IMR-90 (cell line): ENCODE data around the gene SETD6. TPM values are rescaled to one million over a fixed set of nuclear protein-coding genes. Genes with fewer than 3 reads are reported as not detected.

ENCODE experiments used
- ATAC-seq: fragments of 200-7000 bp; cut with Tn5 transposase; 2 replicates; pipeline ENCODE4 v1.9.1; 2020; ENCODE audit warnings: low read depth, mild to moderate bottlenecking, moderate library complexity
- BruUV-seq: library from RNA; stranded (reverse); fragments of 400-500 nt; replicated peaks from 2 replicates; lab custom pipeline; 2021; lab: Mats Ljungman, UMichigan
- CTCF ChIA-PET: fragments of 300-600 bp; formaldehyde crosslinking; extraction: SDS; loops from one replicate; lab custom pipeline; 2021; ENCODE audit warnings: antibody characterized with exemption; lab: Yijun Ruan, JAX
- POLR2A ChIA-PET: fragments of 300-600 bp; sonication (Branson Sonifier 250); formaldehyde crosslinking; loops from one replicate; lab custom pipeline; 2022; ENCODE audit warnings: antibody characterized with exemption; ENCODE audit not compliant: unreplicated experiment; lab: Charles Lee
- DNase-seq: peaks from one replicate; pipeline ENCODE4 v3.0.0; 2013
- H2AFZ ChIP-seq: replicated peaks from 2 replicates; pipeline ENCODE3; 2013; ENCODE audit warnings: low read length, mild to moderate bottlenecking; ENCODE audit not compliant: poor library complexity
- H2AK5ac ChIP-seq: 2 replicates; pipeline ENCODE4 v1.6.1; 2013; ENCODE audit warnings: low read depth, low read length, inconsistent platforms
- H2AK9ac ChIP-seq: replicated peaks from 2 replicates; pipeline ENCODE3; 2013; ENCODE audit warnings: mild to moderate bottlenecking, low read depth, low read length, moderate library complexity; ENCODE audit not compliant: poor library complexity
- H2BK120ac ChIP-seq: 2 replicates; pipeline ENCODE4 v1.6.1; 2013; ENCODE audit warnings: low read depth, low read length, inconsistent platforms
- H2BK15ac ChIP-seq: 3 replicates; pipeline ENCODE4 v1.6.1; 2013; ENCODE audit warnings: low read depth, low read length, inconsistent platforms
- H2BK20ac ChIP-seq: 2 replicates; pipeline ENCODE4 v1.6.1; 2013; ENCODE audit warnings: low read depth, mild to moderate bottlenecking, inconsistent platforms, low read length, moderate library complexity
- H2BK5ac ChIP-seq: 2 replicates; pipeline ENCODE4 v1.6.1; 2013; ENCODE audit warnings: mild to moderate bottlenecking, low read depth, low read length, inconsistent platforms; ENCODE audit not compliant: poor library complexity, severe bottlenecking
- H3K14ac ChIP-seq: replicated peaks from 2 replicates; pipeline ENCODE4 v1.6.1; 2013; ENCODE audit warnings: low read depth, low read length, inconsistent platforms
- H3K18ac ChIP-seq: 2 replicates; pipeline ENCODE4 v1.6.1; 2013; ENCODE audit warnings: low read depth, low read length, control low read depth
- H3K23ac ChIP-seq: 2 replicates; pipeline ENCODE4 v1.6.1; 2013; ENCODE audit warnings: low read depth, low read length, inconsistent platforms
- H3K27ac ChIP-seq: 2 replicates; pipeline ENCODE4 v1.5.1; 2013; ENCODE audit warnings: mild to moderate bottlenecking, control low read depth, low read length; ENCODE audit not compliant: insufficient read depth
- H3K27me3 ChIP-seq: 2 replicates; pipeline ENCODE4 v1.6.1; 2013; ENCODE audit warnings: low read length; ENCODE audit not compliant: control insufficient read depth, insufficient read depth
- H3K36me3 ChIP-seq: 2 replicates; pipeline ENCODE4 v1.6.1; 2013; ENCODE audit warnings: low read length, mixed read lengths; ENCODE audit not compliant: control insufficient read depth, insufficient read depth
- H3K4ac ChIP-seq: 2 replicates; pipeline ENCODE4 v1.6.1; 2013; ENCODE audit warnings: low read depth, low read length, inconsistent platforms
- H3K4me1 ChIP-seq: 2 replicates; pipeline ENCODE4 v1.6.1; 2013; ENCODE audit warnings: low read length, mixed read lengths; ENCODE audit not compliant: control insufficient read depth, insufficient read depth
- H3K4me2 ChIP-seq: 2 replicates; pipeline ENCODE4 v1.6.1; 2013; ENCODE audit warnings: low read depth, mild to moderate bottlenecking, control low read depth, low read length, moderate library complexity
- H3K4me3 ChIP-seq: 2 replicates; pipeline ENCODE4 v1.5.1; 2013; ENCODE audit warnings: low read depth, mild to moderate bottlenecking, control low read depth, low read length, moderate library complexity; ENCODE audit not compliant: insufficient read depth
- H3K56ac ChIP-seq: 2 replicates; pipeline ENCODE4 v1.6.1; 2013; ENCODE audit warnings: low read length, inconsistent platforms; ENCODE audit not compliant: insufficient read depth; ENCODE audit errors: extremely low read depth
- H3K79me1 ChIP-seq, 2 experiments: 2 replicates each; pipeline ENCODE4 v1.6.1; 2013; ENCODE audit warnings: low read length in 2 of 2, inconsistent platforms in 1 of 2, low read depth in 1 of 2
- H3K9ac ChIP-seq: 2 replicates; pipeline ENCODE4 v1.6.1; 2013; ENCODE audit warnings: low read depth, low read length, control low read depth
- H3K9me1 ChIP-seq: 2 replicates; pipeline ENCODE4 v1.6.1; 2013; ENCODE audit warnings: low read length, inconsistent platforms; ENCODE audit not compliant: insufficient read depth
- H3K9me3 ChIP-seq: 2 replicates; pipeline ENCODE4 v1.6.1; 2013; ENCODE audit warnings: low read length; ENCODE audit not compliant: control insufficient read depth, insufficient read depth
- H4K20me1 ChIP-seq: 2 replicates; pipeline ENCODE4 v1.6.1; 2013; ENCODE audit warnings: low read length, inconsistent platforms; ENCODE audit not compliant: insufficient read depth
- H4K5ac ChIP-seq: 2 replicates; pipeline ENCODE4 v1.6.1; 2013; ENCODE audit warnings: mild to moderate bottlenecking, low read depth, low read length, control low read depth
- H4K8ac ChIP-seq, 2 experiments: 2 replicates each; pipeline ENCODE4 v1.6.1; 2013; ENCODE audit warnings: low read depth in 2 of 2, low read length in 2 of 2, control low read depth in 1 of 2, inconsistent platforms in 1 of 2
- H4K91ac ChIP-seq: 2 replicates; pipeline ENCODE4 v1.6.1; 2013; ENCODE audit warnings: low read depth, low read length, inconsistent platforms; ENCODE audit not compliant: insufficient read depth
- MAZ ChIP-seq: IDR thresholded peaks from 2 replicates; pipeline ENCODE4 v1.6.1; 2012; ENCODE audit warnings: low read depth, mild to moderate bottlenecking, low read length, improper control_type of control experiment, moderate library complexity, borderline replicate concordance
- MXI1 ChIP-seq: IDR thresholded peaks from 2 replicates; pipeline ENCODE4 v1.6.1; 2012; ENCODE audit warnings: low read depth, mild to moderate bottlenecking, low read length, moderate library complexity, borderline replicate concordance
- RAD21 ChIP-seq: IDR thresholded peaks from 2 replicates; pipeline ENCODE4 v1.6.1; 2012; ENCODE audit warnings: low read length, improper control_type of control experiment
- WGBS, 2 experiments: methylation state at CpG; one replicate each; pipeline versions ENCODE4 v1.1.5 to v1.1.7; 2013; ENCODE audit warnings: missing lambda C conversion rate in 2 of 2; ENCODE audit not compliant: insufficient read length in 1 of 2; ENCODE audit errors: extremely low coverage in 2 of 2; 5-methylcytosine and 5-hydroxymethylcytosine counted together
- dilution Hi-C: fragments of 300-500 bp; cut with HindIII; formaldehyde crosslinking; loops from one replicate; pipeline ENCODE4 v1.14.3; 2018; ENCODE audit warnings: low sequenced_read_pairs; ENCODE audit not compliant: unreplicated experiment
- in situ Hi-C: fragments of 300-500 bp; cut with MboI; formaldehyde crosslinking; loops from 3 replicates; pipeline ENCODE4 v1.14.3; 2019; ENCODE audit warnings: low sequenced_read_pairs, inconsistent platforms, mixed read lengths
- intact Hi-C: fragments of 100-400 bp; cut with micrococcal nuclease; formaldehyde crosslinking; loops from 2 replicates; pipeline ENCODE4 v1.10.0; 2022
- polyA plus RNA-seq, 3 experiments: library from polyadenylated mRNA; depleted of rRNA; stranded (reverse); fragments of >200 nt; gene quantifications; 2 replicates each; pipeline ENCODE4 v1.2.3, GENCODE V29; 2012; ENCODE audit warnings: low replicate concordance in 1 of 3
- total RNA-seq: library from RNA; depleted of rRNA; stranded (reverse); fragments of >200 nt; gene quantifications from 2 replicates; pipeline ENCODE4 v1.2.3, GENCODE V29; 2012

The SETD6 gene
- total and polyA plus RNA-seq, 2 of the 4 experiments (the other 2 are of a cell fraction), result 3.2 to 6.4 TPM

DNA sequence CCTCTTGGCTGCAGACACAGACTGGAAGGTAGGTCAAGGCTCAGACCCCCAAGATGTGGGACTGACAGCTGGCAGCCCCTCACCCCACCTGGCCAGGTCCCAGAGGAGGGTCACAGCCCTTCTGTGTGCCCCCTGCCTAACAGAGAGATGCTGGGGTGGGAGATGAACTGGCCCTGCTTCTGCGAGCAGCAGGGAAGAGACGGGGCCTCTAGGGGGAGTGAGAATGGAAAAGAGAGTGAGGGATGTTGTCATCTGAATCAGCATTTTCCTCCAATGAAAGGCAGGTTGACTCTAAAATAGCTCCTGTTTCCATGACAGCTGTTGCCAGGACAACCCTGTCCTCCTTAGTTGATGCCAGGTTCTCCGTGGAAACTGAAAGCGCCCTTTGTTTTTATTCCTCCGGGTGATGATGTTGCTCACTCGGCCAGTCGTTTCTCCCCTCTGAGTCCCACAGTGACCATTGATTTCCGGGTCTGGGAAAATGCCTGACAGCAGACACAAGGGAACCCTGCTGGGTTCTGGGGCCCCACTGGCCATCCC is 20.3 kb upstream of the SETD6 start (continued):
- TF ChIP-seq MAZ (no peak), MXI1 (peak; percentile 97)

GRCh38 chr16:58495521-58496331 is 19.6 kb upstream of the SETD6 start:
- no TSS peak for BruUV-seq
- dilution Hi-C loops, result no loop called here
- Histone ChIP-seq H2BK20ac (no peak overlapping the region), H4K8ac (peak overlapping the region; percentile 20 to 68; a peak in 3 of 4 replicates), H4K91ac (no peak overlapping the region), H3K79me1 (no peaks in the 10 kb centered on the region), H3K4ac (peak overlapping the region; percentile 42; the same call in 1 of the 2 replicates), H4K5ac (peak overlapping the region; percentile 35; the same call in 1 of the 2 replicates), H2AK9ac (peak overlapping the region; percentile 93), H4K20me1 (no peaks in the 10 kb centered on the region), H2AK5ac (peak overlapping the region; percentile 23; the same call in 1 of the 2 replicates), H3K9ac (no peak overlapping the region), H3K18ac (peak overlapping the region; percentile 11; the same call in 1 of the 2 replicates), H3K23ac (no peak overlapping the region), H3K4me1 (peaks cover 8% of the 10 kb centered on the region; the same call in 1 of the 2 replicates), H2AFZ (peak overlapping the region; percentile 93), H3K27me3 (peaks cover 3% of the 10 kb centered on the region; the same call in 1 of the 2 replicates), H3K9me1 (no peaks in the 10 kb centered on the region; the same call in 1 of the 2 replicates), H3K27ac (0 out of 2 replicates have a peak overlapping the region, but pooled peaks have one; percentile 2), H3K14ac (peak overlapping the region; percentile 11; the same call in 1 of the 2 replicates), H3K4me3 (no peak overlapping the region), H2BK120ac (no peak overlapping the region), H3K4me2 (peak overlapping the region; percentile 66), H3K36me3 (no peaks in the 10 kb centered on the region), H2BK15ac (no peak overlapping the region), H3K9me3 (no peaks in the 10 kb centered on the region), H3K56ac (0 out of 2 replicates have a peak overlapping the region, but pooled peaks have one; percentile 29), H2BK5ac (no peak overlapping the region)
- DNase-seq, result no peak
- ChIA-PET CTCF (interaction anchor here (0.9 to 1.4 kb wide), 4 partner anchors 12 to 165 kb away, joined by 3 to 7 read pairs (median 4); no protein-coding TSS in a partner anchor), POLR2A (interaction anchor here (1.0 kb wide), 1 partner anchor 151 kb away, joined by 3 read pairs; no protein-coding TSS in a partner anchor)
- TF ChIP-seq RAD21, result no peak
- no peak for ATAC-seq
- intact Hi-C loops, result no loop called here
- in situ Hi-C loops, result no loop called here
- 67% methylated on average over 10 of the region's 24 CpGs; no CpG with 5 or more reads in 1 of the 2 experiments for WGBS, 2 experiments
